Measurements from ENCODE around the gene NCOA1. TPM values are rescaled to one million over a fixed set of nuclear protein-coding genes. Genes with fewer than 3 reads are reported as not detected.

Gene NCOA1
- total RNA-seq = 29.2 and 29.8 TPM in 2 replicates

GRCh38 chr2:24490690-24491541 is at the start of gene NCOA1:
Gene NCOA1 (plus strand): TSS chr2:24491254. CDS start chr2:24658678, 167,424 bp downstream.

GRCh38 chr2:24792874-24793760 is 302.1 kb downstream of the NCOA1 start, which contains the start of the genes CENPO and PTRHD1:
Gene CENPO (plus strand): TSS chr2:24793425. CDS start chr2:24793920, 495 bp downstream.
Gene PTRHD1 (minus strand): TSS chr2:24793391. CDS start chr2:24793377, 14 bp downstream.

Small RNA genes lying within 50 kb of the gene (small RNA-seq; reads per million reads assigned to genes)
- not detected for gene RNA5SP88
- gene RNU6-936P = not detected

Other genes starting within 250 kb of the NCOA1 start
- 43.6 and 44.8 TPM in 2 replicates for gene ITSN2, start 130.7 kb upstream of the NCOA1 start, total RNA-seq

Measured in articular chondrocyte of knee joint (primary cell).